ENCODE results near the gene SBK2. TPM values are rescaled to one million over a fixed set of nuclear protein-coding genes. Genes with fewer than 3 reads are reported as not detected.
A peak's percentile ranks its signal among the peaks of the same experiment; 100 is the strongest.

Gene SBK2
- total and polyA plus RNA-seq, 9 of the 15 experiments (the other 6 are each of a cell fraction or from before 2014, with no cell fraction given) = not detected

DNA sequence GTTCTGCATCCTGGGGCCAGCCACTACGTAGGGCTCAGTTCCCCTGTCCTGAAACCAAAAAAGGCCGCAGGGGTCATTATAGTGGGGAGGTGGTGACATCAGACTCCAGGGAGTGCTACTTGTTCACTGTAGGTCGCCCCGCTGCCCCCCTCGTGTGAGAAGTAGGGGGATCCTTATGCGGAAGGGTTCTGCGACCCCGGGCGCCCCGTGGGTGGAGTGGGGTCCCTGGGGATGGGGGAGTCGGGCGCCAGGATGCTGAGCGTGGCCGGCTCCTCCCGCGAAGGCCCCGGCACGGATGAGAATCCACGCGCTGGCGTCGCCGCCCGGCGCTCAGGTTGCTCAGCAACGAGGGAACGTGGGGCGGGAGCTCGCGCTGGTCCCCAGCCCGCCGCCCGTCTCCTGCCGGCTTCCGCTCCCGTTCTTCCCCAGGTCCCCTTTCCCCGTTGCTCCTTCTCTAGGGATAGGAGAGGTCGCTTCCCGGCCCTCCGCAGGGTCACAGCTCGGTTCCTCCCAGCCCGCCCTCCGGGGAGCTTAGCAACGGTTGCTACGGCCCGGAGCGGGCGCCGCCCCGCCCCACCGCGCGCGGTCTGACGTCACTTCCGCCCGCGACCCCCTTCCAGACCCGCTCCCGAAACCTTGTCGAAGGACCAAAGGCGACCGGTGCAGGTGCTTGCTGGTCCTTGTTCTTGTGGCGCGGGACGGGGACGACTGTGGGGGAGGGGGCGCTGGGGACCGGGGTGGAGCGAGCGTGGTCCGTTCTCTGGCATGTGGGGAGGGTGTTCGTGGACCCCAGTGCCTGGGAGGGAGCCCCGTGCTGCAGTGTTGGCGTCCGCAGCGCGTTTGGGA lies 52.1 kb downstream of the SBK2 start, which contains the start of gene NAT14 (continued):
- TF ChIP-seq ZBTB40 (IDR thresholded peaks at IDR 0.05) (peak; percentile 87), ZBTB40 (CRISPR knock-in tag; IDR thresholded peaks at IDR 0.05) (no peak), PHF21A (IDR thresholded peaks at IDR 0.05; ENCODE audit: borderline replicate concordance, low read depth) (no peak), JUND (IDR thresholded peaks at IDR 0.05; ENCODE audit: borderline replicate concordance, low read depth, low read length) (peak; percentile 81), JUND (tag; IDR thresholded peaks at IDR 0.05; ENCODE audit: borderline replicate concordance, low read depth, low read length) (peak; percentile 34; the same call in 1 of the 3 replicates), LCOR (CRISPR knock-in tag; IDR thresholded peaks at IDR 0.05) (0 out of 2 replicates have a peak, but pooled peaks have one; percentile 27), E2F4 (CRISPR knock-in tag; IDR thresholded peaks at IDR 0.05; ENCODE audit: low read depth) (peak; percentile 54; the same call in 1 of the 2 replicates), ZNF511 (CRISPR knock-in tag; IDR thresholded peaks at IDR 0.05) (0 out of 2 replicates have a peak, but pooled peaks have one; percentile 17), EP400 (IDR thresholded peaks at IDR 0.05) (peak; percentile 48; the same call in 1 of the 2 replicates)
